ENCODE measurements around the gene ATIC.

The ATIC gene

GRCh38 chr2:215366440-215367032, 54.7 kb downstream of the ATIC start (continued):
- no peak for TF ChIP-seq ZNF391 (tag by site-specific recombination; IDR thresholded peaks at IDR 0.05; ENCODE audit: borderline replicate concordance, low read depth)
- TF ChIP-seq ZNF2 (tag by site-specific recombination; IDR thresholded peaks at IDR 0.05), result no peak
- TF ChIP-seq ZSCAN30 (tag by site-specific recombination; IDR thresholded peaks at IDR 0.05), result no peak
- TF ChIP-seq ZNF530 (tag by site-specific recombination; IDR thresholded peaks at IDR 0.05; ENCODE audit: low read depth), result no peak
- no peak for TF ChIP-seq ZNF138 (tag by site-specific recombination; IDR thresholded peaks at IDR 0.05; ENCODE audit: borderline replicate concordance)

- POLR2A ChIA-PET, result no interaction called here
- TF ChIP-seq REPIN1 (tag by site-specific recombination; IDR thresholded peaks at IDR 0.05; ENCODE audit: low read depth), result no peak
- no peak for TF ChIP-seq ZNF223 (tag by site-specific recombination; IDR thresholded peaks at IDR 0.05)
- TF ChIP-seq ZNF747 (tag by site-specific recombination; IDR thresholded peaks at IDR 0.05), result no peak
- no peak for TF ChIP-seq KLF1 (tag by site-specific recombination; IDR thresholded peaks at IDR 0.05)
- no peak for TF ChIP-seq ZNF658 (tag by site-specific recombination; IDR thresholded peaks at IDR 0.05)
- no peak for TF ChIP-seq ZNF266 (tag by site-specific recombination; IDR thresholded peaks at IDR 0.05; ENCODE audit: low read depth)
- no peak for TF ChIP-seq PRDM2 (tag by site-specific recombination; IDR thresholded peaks at IDR 0.05; ENCODE audit: borderline replicate concordance)
- no peak for TF ChIP-seq ZNF19 (tag by site-specific recombination; IDR thresholded peaks at IDR 0.05; ENCODE audit: low read depth)
- no peak for TF ChIP-seq KLF16 (tag by site-specific recombination; IDR thresholded peaks at IDR 0.05)
- TF ChIP-seq KLF17 (tag by site-specific recombination; IDR thresholded peaks at IDR 0.05), result no peak
- TF ChIP-seq HOXD13 (CRISPR knock-in tag; IDR thresholded peaks at IDR 0.05; ENCODE audit: borderline replicate concordance), result no peak
- no peak for TF ChIP-seq TRIM28 (IDR thresholded peaks at IDR 0.05; ENCODE audit: borderline replicate concordance, low read length)
- no peak for TF ChIP-seq PRDM10 (tag by site-specific recombination; IDR thresholded peaks at IDR 0.05)
- TF ChIP-seq ZNF701 (tag by site-specific recombination; IDR thresholded peaks at IDR 0.05), result no peak
- no peak for TF ChIP-seq ZNF791 (tag by site-specific recombination; IDR thresholded peaks at IDR 0.05)
- no peak for TF ChIP-seq ZNF521 (tag by site-specific recombination; IDR thresholded peaks at IDR 0.05)
- TF ChIP-seq ZNF596 (tag by site-specific recombination; IDR thresholded peaks at IDR 0.05), result no peak
- no peaks in the 10 kb centered on the region for H3K9me3 ChIP-seq (ENCODE audit: control insufficient read depth, insufficient read depth, low read depth, low read length)
- H3K4me1 ChIP-seq (ENCODE audit: control insufficient read depth, insufficient read depth, low read length), result no peaks in the 10 kb centered on the region
- CTCF ChIA-PET, result no interaction called here
- peaks cover 34 to 91% of the 10 kb centered on the region in 2 experiments for H3K36me3 ChIP-seq (ENCODE audit: control insufficient read depth in 2 of 2, insufficient read depth in 1 of 2, low read length in 2 of 2)
- no peak overlapping the region for H3K27ac ChIP-seq (ENCODE audit: extremely low read depth, low read depth, low read length)
- no peak overlapping the region for H3K4me3 ChIP-seq (ENCODE audit: low read depth, low read length)
These were observed 56.0 kb downstream of the ATIC start for GRCh38 chr2:215367662-215368492.
